ENCODE measurements around the gene CERS1.

DNA sequence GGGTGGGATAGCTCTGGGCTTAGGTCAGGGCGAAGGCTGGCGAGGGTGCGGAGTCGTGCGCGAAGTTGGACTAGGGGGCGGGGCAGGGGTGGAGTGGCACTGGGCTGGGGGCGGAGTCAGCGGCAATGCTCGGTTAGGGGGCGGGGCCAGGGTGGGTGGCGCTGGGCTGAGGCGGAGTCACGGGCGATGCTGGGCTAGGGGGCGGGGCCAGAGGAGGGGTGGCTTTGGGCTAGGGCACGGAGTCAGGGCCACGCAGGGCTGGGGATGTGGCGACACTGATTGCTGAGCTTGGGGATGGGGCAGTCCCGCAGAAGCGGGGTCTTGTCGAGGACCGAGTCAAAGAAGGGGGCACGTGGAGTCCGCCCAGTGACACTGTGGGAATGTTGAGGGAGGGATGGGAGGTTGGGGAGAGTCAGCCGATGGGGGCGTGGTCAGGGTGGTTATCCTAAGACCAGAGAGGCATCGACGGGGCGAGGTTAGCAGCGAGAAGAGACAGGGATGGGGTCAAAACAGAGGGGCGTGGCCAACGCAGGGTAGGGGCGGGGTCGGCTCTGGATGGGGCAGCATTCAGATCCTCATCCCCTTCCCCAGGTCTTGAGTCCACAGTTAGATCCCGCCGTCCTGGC, 36.4 kb upstream of the CERS1 start:
- no peak for TF ChIP-seq CREB1 (IDR thresholded peaks at IDR 0.05; ENCODE audit: low read depth)
- TF ChIP-seq FOXM1 (IDR thresholded peaks at IDR 0.05; ENCODE audit: low read depth, low read length): no peak
- TF ChIP-seq EZH2 (IDR thresholded peaks at IDR 0.05; ENCODE audit: borderline replicate concordance, control insufficient read depth, low read depth, low read length): no peak
- no peak for TF ChIP-seq GABPA (IDR thresholded peaks at IDR 0.05; ENCODE audit: low read depth)
- TF ChIP-seq, protein P1, sequence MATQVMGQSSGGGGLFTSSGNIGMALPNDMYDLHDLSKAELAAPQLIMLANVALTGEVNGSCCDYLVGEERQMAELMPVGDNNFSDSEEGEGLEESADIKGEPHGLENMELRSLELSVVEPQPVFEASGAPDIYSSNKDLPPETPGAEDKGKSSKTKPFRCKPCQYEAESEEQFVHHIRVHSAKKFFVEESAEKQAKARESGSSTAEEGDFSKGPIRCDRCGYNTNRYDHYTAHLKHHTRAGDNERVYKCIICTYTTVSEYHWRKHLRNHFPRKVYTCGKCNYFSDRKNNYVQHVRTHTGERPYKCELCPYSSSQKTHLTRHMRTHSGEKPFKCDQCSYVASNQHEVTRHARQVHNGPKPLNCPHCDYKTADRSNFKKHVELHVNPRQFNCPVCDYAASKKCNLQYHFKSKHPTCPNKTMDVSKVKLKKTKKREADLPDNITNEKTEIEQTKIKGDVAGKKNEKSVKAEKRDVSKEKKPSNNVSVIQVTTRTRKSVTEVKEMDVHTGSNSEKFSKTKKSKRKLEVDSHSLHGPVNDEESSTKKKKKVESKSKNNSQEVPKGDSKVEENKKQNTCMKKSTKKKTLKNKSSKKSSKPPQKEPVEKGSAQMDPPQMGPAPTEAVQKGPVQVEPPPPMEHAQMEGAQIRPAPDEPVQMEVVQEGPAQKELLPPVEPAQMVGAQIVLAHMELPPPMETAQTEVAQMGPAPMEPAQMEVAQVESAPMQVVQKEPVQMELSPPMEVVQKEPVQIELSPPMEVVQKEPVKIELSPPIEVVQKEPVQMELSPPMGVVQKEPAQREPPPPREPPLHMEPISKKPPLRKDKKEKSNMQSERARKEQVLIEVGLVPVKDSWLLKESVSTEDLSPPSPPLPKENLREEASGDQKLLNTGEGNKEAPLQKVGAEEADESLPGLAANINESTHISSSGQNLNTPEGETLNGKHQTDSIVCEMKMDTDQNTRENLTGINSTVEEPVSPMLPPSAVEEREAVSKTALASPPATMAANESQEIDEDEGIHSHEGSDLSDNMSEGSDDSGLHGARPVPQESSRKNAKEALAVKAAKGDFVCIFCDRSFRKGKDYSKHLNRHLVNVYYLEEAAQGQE (IDR thresholded peaks at IDR 0.05; ENCODE audit: low read depth, low read length): no peak
- TF ChIP-seq, protein P2, sequence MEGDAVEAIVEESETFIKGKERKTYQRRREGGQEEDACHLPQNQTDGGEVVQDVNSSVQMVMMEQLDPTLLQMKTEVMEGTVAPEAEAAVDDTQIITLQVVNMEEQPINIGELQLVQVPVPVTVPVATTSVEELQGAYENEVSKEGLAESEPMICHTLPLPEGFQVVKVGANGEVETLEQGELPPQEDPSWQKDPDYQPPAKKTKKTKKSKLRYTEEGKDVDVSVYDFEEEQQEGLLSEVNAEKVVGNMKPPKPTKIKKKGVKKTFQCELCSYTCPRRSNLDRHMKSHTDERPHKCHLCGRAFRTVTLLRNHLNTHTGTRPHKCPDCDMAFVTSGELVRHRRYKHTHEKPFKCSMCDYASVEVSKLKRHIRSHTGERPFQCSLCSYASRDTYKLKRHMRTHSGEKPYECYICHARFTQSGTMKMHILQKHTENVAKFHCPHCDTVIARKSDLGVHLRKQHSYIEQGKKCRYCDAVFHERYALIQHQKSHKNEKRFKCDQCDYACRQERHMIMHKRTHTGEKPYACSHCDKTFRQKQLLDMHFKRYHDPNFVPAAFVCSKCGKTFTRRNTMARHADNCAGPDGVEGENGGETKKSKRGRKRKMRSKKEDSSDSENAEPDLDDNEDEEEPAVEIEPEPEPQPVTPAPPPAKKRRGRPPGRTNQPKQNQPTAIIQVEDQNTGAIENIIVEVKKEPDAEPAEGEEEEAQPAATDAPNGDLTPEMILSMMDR (IDR thresholded peaks at IDR 0.05 in 2 of 3, conservative IDR thresholded peaks at IDR 0.05 in 1 of 3; ENCODE audit: control insufficient read depth in 2 of 3, extremely low read depth in 1 of 3, insufficient read depth in 1 of 3, low read depth in 3 of 3, low read length in 3 of 3): no peak
- no peak for TF ChIP-seq POLR2A (IDR thresholded peaks at IDR 0.05; ENCODE audit: low read depth, low read length)
- no peak for TF ChIP-seq SP1 (IDR thresholded peaks at IDR 0.05; ENCODE audit: low read depth, low read length)
- TF ChIP-seq ZNF274 (IDR thresholded peaks at IDR 0.05; ENCODE audit: insufficient read depth, insufficient read length): no peak
